HepG2 (cell line): ENCODE data around the gene TPI1. TPM values are rescaled to one million over a fixed set of nuclear protein-coding genes. Genes with fewer than 3 reads are reported as not detected.

Experiments
- ADNP ChIP-seq: sonication (generic); formaldehyde crosslinking; IDR thresholded peaks from 2 replicates; pipeline ENCODE4 v1.4.0; 2020; ENCODE audit warnings: missing genetic modification reagents
- CC2D1A ChIP-seq: sonication (generic); formaldehyde crosslinking; IDR thresholded peaks from 2 replicates; pipeline ENCODE4 v1.8.1; 2023; ENCODE audit warnings: mild to moderate bottlenecking, missing genetic modification reagents
- IKZF1 ChIP-seq: fragments of 450-650 bp; IDR thresholded peaks from 2 replicates; pipeline ENCODE4 v1.7.1; 2016
- SOX5 ChIP-seq: IDR thresholded peaks from 2 replicates; pipeline ENCODE4 v1.6.1; 2016; ENCODE audit warnings: borderline replicate concordance
- SYNCRIP ChIP-seq: fragments of 200-400 bp; formaldehyde crosslinking; IDR thresholded peaks from 2 replicates; pipeline ENCODE4 v1.6.1; 2018; ENCODE audit warnings: mild to moderate bottlenecking, low read depth, low read length; ENCODE audit not compliant: insufficient read depth
- ZFX ChIP-seq: sonication (generic); formaldehyde crosslinking; IDR thresholded peaks from 2 replicates; pipeline ENCODE4 v1.4.0; 2020; ENCODE audit warnings: mild to moderate bottlenecking, low read depth, missing genetic modification reagents, moderate library complexity
- ZNF138 ChIP-seq: sonication (generic); formaldehyde crosslinking; IDR thresholded peaks from 2 replicates; pipeline ENCODE4 v1.5.0; 2020; ENCODE audit warnings: mild to moderate bottlenecking, low read depth, missing genetic modification reagents
- ZNF260 ChIP-seq: sonication (generic); formaldehyde crosslinking; IDR thresholded peaks from 2 replicates; pipeline ENCODE4 v1.4.0; 2020; ENCODE audit warnings: missing genetic modification reagents, low read depth, mild to moderate bottlenecking, borderline replicate concordance
- ZNF282 ChIP-seq: fragments of 450-650 bp; IDR thresholded peaks from 2 replicates; pipeline ENCODE4 v1.6.1; 2018; ENCODE audit not compliant: partially characterized antibody
- ZNF382 ChIP-seq: sonication (generic); formaldehyde crosslinking; IDR thresholded peaks from 2 replicates; pipeline ENCODE4 v1.5.0; 2020; ENCODE audit warnings: missing genetic modification reagents, mild to moderate bottlenecking, borderline replicate concordance
- ZNF709 ChIP-seq: sonication (generic); formaldehyde crosslinking; IDR thresholded peaks from 2 replicates; pipeline ENCODE4 v1.5.0; 2020; ENCODE audit warnings: mild to moderate bottlenecking, missing genetic modification reagents
- ZNF782 ChIP-seq: sonication (generic); formaldehyde crosslinking; IDR thresholded peaks from 2 replicates; pipeline ENCODE4 v1.4.0; 2020; ENCODE audit warnings: missing genetic modification reagents, mild to moderate bottlenecking, borderline replicate concordance
- polyA plus RNA-seq, 8 experiments: library from polyadenylated mRNA; depleted of rRNA in 3 of 8; stranded (reverse) in 7 of 8; unstranded in 1 of 8; fragments of >200 nt; fragmentation: Illumina TruSeq in 4 of 8; extraction: Trizol in 4 of 8; gene quantifications; 2 replicates each; pipeline versions ENCODE4 v1.2.1 to v1.2.3, GENCODE V29; 2011 to 2016; ENCODE audit warnings: low read depth in 4 of 8, missing spikeins in 1 of 8, mixed read lengths in 1 of 8; ENCODE audit not compliant: insufficient read depth in 1 of 8
- total RNA-seq, 5 experiments: library from RNA; depleted of rRNA; stranded (reverse); fragments of >200 nt; fragmentation: Illumina TruSeq; extraction: Trizol; gene quantifications; 2 replicates each; pipeline ENCODE4 v1.2.3, GENCODE V29; 2016; ENCODE audit warnings: low read depth in 1 of 5
- TF ChIP-seq, protein P1 (sequence below), 2 experiments: sonication (generic) in 1 of 2; formaldehyde crosslinking in 1 of 2; IDR thresholded peaks; 2 replicates each; pipeline versions ENCODE4 v1.6.1 to v1.9.0; 2014 to 2022; ENCODE audit warnings: antibody characterized with exemption in 1 of 2, borderline replicate concordance in 1 of 2, inconsistent platforms in 1 of 2, low read depth in 1 of 2, missing genetic modification reagents in 1 of 2
- TF ChIP-seq, protein P2 (sequence below): sonication (generic); formaldehyde crosslinking; IDR thresholded peaks from 2 replicates; pipeline ENCODE4 v1.5.0; 2020; ENCODE audit warnings: mild to moderate bottlenecking, missing genetic modification reagents
- TF ChIP-seq, protein P3 (sequence below): sonication (generic); formaldehyde crosslinking; IDR thresholded peaks from 2 replicates; pipeline ENCODE4 v1.8.1; 2022; ENCODE audit warnings: mild to moderate bottlenecking, missing genetic modification reagents
- TF ChIP-seq, protein P4 (sequence below): sonication (generic); formaldehyde crosslinking; IDR thresholded peaks from 2 replicates; pipeline ENCODE4 v1.5.0; 2020; ENCODE audit warnings: mild to moderate bottlenecking, missing genetic modification reagents

The TPI1 gene
- total and polyA plus RNA-seq, 2 of the 13 experiments (the other 11 are each of a cell fraction or from before 2014, with no cell fraction given) = 945 to 2,535 TPM

DNA sequence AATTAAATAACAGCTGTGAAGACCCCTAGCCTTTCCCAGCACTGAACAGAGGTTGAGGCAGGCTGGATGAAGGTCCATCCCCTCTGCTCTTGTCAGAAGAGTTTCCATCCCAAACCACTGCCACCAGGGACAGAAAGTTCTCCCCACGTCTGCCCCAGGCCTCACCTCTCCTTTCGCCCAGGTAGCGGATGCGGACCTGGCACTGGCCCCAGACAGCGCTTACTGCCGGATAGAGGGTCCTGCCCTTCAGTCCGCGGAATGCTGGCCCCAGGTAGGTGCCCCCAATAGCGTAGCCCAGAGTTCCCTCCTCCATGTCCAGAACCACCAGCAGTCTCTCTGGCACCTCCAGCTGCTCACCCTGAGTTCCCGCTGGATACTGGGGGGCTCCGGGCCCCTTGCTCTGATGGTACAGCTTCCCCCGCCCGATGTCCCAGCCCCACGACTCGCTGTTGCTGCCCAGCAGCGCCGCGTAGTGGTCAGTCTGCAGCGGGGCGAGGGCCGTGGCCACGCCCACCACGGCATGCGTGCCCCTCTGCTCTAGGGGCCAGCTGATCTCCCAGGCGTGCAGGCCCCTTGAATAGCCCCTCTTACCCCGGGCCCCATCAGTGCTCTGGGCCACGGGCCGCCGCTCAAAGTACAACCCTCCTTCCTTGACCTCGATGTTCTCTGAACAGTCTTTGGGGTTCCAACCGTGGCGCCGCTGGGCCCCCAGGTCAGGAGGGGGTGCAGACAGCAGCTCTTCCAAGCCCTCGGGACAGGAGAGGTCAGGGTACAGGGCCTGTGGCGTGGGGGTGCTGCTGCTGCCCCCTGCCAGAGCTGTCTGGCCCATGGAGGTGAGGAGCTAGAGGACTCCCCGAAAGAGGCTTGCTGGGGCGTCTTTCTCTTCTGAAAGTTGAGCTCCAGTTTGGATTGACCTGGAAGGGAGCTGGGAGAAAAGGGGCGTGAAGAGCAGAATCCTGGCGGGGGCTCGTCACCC is 5.0 kb downstream of the TPI1 start (continued):
- TF ChIP-seq, protein P1, sequence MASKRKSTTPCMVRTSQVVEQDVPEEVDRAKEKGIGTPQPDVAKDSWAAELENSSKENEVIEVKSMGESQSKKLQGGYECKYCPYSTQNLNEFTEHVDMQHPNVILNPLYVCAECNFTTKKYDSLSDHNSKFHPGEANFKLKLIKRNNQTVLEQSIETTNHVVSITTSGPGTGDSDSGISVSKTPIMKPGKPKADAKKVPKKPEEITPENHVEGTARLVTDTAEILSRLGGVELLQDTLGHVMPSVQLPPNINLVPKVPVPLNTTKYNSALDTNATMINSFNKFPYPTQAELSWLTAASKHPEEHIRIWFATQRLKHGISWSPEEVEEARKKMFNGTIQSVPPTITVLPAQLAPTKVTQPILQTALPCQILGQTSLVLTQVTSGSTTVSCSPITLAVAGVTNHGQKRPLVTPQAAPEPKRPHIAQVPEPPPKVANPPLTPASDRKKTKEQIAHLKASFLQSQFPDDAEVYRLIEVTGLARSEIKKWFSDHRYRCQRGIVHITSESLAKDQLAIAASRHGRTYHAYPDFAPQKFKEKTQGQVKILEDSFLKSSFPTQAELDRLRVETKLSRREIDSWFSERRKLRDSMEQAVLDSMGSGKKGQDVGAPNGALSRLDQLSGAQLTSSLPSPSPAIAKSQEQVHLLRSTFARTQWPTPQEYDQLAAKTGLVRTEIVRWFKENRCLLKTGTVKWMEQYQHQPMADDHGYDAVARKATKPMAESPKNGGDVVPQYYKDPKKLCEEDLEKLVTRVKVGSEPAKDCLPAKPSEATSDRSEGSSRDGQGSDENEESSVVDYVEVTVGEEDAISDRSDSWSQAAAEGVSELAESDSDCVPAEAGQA (IDR thresholded peaks at IDR 0.05; ENCODE audit: low read depth) = no peak
- TF ChIP-seq, protein P1 (CRISPR knock-in tag; IDR thresholded peaks at IDR 0.05; ENCODE audit: borderline replicate concordance) = no peak
- TF ChIP-seq, protein P2, sequence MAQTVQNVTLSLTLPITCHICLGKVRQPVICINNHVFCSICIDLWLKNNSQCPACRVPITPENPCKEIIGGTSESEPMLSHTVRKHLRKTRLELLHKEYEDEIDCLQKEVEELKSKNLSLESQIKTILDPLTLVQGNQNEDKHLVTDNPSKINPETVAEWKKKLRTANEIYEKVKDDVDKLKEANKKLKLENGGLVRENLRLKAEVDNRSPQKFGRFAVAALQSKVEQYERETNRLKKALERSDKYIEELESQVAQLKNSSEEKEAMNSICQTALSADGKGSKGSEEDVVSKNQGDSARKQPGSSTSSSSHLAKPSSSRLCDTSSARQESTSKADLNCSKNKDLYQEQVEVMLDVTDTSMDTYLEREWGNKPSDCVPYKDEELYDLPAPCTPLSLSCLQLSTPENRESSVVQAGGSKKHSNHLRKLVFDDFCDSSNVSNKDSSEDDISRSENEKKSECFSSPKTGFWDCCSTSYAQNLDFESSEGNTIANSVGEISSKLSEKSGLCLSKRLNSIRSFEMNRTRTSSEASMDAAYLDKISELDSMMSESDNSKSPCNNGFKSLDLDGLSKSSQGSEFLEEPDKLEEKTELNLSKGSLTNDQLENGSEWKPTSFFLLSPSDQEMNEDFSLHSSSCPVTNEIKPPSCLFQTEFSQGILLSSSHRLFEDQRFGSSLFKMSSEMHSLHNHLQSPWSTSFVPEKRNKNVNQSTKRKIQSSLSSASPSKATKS (CRISPR knock-in tag) = no peak
- TF ChIP-seq ZNF782 (CRISPR knock-in tag) (no peak), CC2D1A (CRISPR knock-in tag) (no peak), ZNF260 (CRISPR knock-in tag) (no peak), ZNF282 (no peak), ADNP (CRISPR knock-in tag) (no peak), ZNF709 (CRISPR knock-in tag) (no peak), SYNCRIP (no peak), SOX5 (CRISPR knock-in tag) (no peak; the same call in 1 of the 2 replicates), IKZF1 (no peak), ZNF138 (CRISPR knock-in tag) (no peak; the same call in 1 of the 2 replicates), ZFX (CRISPR knock-in tag) (peak; percentile 77; the same call in 1 of the 2 replicates), ZNF382 (CRISPR knock-in tag) (no peak)
- TF ChIP-seq, protein P3, sequence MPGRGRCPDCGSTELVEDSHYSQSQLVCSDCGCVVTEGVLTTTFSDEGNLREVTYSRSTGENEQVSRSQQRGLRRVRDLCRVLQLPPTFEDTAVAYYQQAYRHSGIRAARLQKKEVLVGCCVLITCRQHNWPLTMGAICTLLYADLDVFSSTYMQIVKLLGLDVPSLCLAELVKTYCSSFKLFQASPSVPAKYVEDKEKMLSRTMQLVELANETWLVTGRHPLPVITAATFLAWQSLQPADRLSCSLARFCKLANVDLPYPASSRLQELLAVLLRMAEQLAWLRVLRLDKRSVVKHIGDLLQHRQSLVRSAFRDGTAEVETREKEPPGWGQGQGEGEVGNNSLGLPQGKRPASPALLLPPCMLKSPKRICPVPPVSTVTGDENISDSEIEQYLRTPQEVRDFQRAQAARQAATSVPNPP (CRISPR knock-in tag) = peak; percentile 7; the same call in 1 of the 2 replicates
- TF ChIP-seq, protein P4, sequence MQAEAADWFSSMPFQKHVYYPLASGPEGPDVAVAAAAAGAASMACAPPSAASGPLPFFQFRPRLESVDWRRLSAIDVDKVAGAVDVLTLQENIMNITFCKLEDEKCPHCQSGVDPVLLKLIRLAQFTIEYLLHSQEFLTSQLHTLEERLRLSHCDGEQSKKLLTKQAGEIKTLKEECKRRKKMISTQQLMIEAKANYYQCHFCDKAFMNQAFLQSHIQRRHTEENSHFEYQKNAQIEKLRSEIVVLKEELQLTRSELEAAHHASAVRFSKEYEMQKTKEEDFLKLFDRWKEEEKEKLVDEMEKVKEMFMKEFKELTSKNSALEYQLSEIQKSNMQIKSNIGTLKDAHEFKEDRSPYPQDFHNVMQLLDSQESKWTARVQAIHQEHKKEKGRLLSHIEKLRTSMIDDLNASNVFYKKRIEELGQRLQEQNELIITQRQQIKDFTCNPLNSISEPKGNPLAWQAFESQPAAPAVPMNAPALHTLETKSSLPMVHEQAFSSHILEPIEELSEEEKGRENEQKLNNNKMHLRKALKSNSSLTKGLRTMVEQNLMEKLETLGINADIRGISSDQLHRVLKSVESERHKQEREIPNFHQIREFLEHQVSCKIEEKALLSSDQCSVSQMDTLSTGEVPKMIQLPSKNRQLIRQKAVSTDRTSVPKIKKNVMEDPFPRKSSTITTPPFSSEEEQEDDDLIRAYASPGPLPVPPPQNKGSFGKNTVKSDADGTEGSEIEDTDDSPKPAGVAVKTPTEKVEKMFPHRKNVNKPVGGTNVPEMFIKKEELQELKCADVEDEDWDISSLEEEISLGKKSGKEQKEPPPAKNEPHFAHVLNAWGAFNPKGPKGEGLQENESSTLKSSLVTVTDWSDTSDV (CRISPR knock-in tag) = no peak
